Nephron progenitor cell (in vitro differentiated cells): ENCODE measurements around the gene KRT82.

Experiments used
- DNase-seq: peaks from one replicate; pipeline ENCODE4 v3.0.0; 2021
- H3K27ac Mint-ChIP-seq: 2 replicates; pipeline ENCODE4 v1.8.0; 2021; ENCODE audit warnings: mild to moderate bottlenecking, moderate library complexity, mixed read lengths
- H3K27me3 Mint-ChIP-seq: 2 replicates; pipeline ENCODE4 v1.8.0; 2021; ENCODE audit warnings: mild to moderate bottlenecking, low read depth, mixed read lengths; ENCODE audit not compliant: poor library complexity
- H3K36me3 Mint-ChIP-seq: 2 replicates; pipeline ENCODE4 v1.8.0; 2021; ENCODE audit warnings: low read depth, mixed read lengths
- H3K4me1 Mint-ChIP-seq: 2 replicates; pipeline ENCODE4 v1.8.0; 2021; ENCODE audit warnings: mixed read lengths
- H3K4me3 Mint-ChIP-seq: 2 replicates; pipeline ENCODE4 v1.8.0; 2021; ENCODE audit warnings: mild to moderate bottlenecking, moderate library complexity, mixed read lengths
- H3K9me3 Mint-ChIP-seq: 2 replicates; pipeline ENCODE4 v1.8.0; 2021; ENCODE audit warnings: mild to moderate bottlenecking, moderate library complexity, mixed read lengths
- CTCF ChIP-seq: fragments of 200-600 bp; sonication (generic); IDR thresholded peaks from 2 replicates; pipeline ENCODE4 v1.5.0; 2021; ENCODE audit warnings: antibody characterized with exemption

KRT82 gene

GRCh38 chr12:52344111-52344510 lies 62.0 kb downstream of the KRT82 start:
- Mint-ChIP-seq H3K4me3 (no peak overlapping the region), H3K4me1 (peaks cover 4% of the 10 kb centered on the region), H3K36me3 (no peaks in the 10 kb centered on the region), H3K27ac (no peak overlapping the region), H3K27me3 (peaks cover 14% of the 10 kb centered on the region), H3K9me3 (peaks cover 14% of the 10 kb centered on the region)
- DNase-seq = no peak
- TF ChIP-seq CTCF = no peak
